WTC11 (cell line): ENCODE results near the gene RAB35.

Experiments used
- FOXJ3 ChIP-seq: sonication (generic); formaldehyde crosslinking; IDR thresholded peaks from 2 replicates; pipeline ENCODE4 v1.9.0; 2021; ENCODE audit warnings: missing genetic modification reagents, mild to moderate bottlenecking, borderline replicate concordance
- FOXK1 ChIP-seq: sonication (generic); formaldehyde crosslinking; IDR thresholded peaks from 2 replicates; pipeline ENCODE4 v1.8.0; 2022; ENCODE audit warnings: mild to moderate bottlenecking, moderate library complexity, missing genetic modification reagents
- TF ChIP-seq, protein P1 (sequence below): fragments of 200-600 bp; IDR thresholded peaks from 2 replicates; pipeline ENCODE4 v1.8.0; 2022; ENCODE audit warnings: antibody characterized with exemption
- TF ChIP-seq, protein P2 (sequence below): sonication (generic); formaldehyde crosslinking; IDR thresholded peaks from 2 replicates; pipeline ENCODE4 v1.8.1; 2023; ENCODE audit warnings: mild to moderate bottlenecking, missing genetic modification reagents
- TF ChIP-seq, protein P3 (sequence below): sonication (generic); formaldehyde crosslinking; IDR thresholded peaks from 2 replicates; pipeline ENCODE4 v1.8.0; 2023; ENCODE audit warnings: missing genetic modification reagents, mild to moderate bottlenecking, borderline replicate concordance
- TF ChIP-seq, protein P4 (sequence below): sonication (generic); formaldehyde crosslinking; conservative IDR thresholded peaks from 2 replicates; pipeline ENCODE4 v1.8.1; 2022; ENCODE audit warnings: mild to moderate bottlenecking, missing genetic modification reagents
- TF ChIP-seq, protein P5 (sequence below): sonication (generic); formaldehyde crosslinking; IDR thresholded peaks from 2 replicates; pipeline ENCODE4 v1.8.0; 2022; ENCODE audit warnings: missing genetic modification reagents

DNA sequence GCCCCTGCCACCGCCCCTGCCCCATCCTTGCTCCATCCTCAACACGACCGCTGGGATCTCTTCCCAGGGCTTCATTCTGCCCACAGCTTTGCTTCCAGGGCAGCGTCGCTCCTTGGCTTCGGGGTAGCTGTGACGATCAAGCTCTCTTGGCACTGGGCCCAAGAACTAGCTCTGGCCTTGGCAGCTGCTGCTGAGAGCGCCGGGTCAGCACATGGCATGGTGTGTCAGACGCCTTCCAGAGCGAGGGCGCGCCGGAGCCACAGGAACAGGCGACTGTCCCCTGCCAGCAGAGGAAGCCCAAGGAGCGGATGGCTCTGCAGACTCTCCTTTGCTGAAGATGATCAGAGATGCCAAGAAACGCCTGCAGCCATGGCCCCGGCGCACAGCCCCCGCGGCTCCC is 15.9 kb downstream of the RAB35 start:
- TF ChIP-seq, protein P1, sequence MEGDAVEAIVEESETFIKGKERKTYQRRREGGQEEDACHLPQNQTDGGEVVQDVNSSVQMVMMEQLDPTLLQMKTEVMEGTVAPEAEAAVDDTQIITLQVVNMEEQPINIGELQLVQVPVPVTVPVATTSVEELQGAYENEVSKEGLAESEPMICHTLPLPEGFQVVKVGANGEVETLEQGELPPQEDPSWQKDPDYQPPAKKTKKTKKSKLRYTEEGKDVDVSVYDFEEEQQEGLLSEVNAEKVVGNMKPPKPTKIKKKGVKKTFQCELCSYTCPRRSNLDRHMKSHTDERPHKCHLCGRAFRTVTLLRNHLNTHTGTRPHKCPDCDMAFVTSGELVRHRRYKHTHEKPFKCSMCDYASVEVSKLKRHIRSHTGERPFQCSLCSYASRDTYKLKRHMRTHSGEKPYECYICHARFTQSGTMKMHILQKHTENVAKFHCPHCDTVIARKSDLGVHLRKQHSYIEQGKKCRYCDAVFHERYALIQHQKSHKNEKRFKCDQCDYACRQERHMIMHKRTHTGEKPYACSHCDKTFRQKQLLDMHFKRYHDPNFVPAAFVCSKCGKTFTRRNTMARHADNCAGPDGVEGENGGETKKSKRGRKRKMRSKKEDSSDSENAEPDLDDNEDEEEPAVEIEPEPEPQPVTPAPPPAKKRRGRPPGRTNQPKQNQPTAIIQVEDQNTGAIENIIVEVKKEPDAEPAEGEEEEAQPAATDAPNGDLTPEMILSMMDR = no peak
- TF ChIP-seq, protein P2, sequence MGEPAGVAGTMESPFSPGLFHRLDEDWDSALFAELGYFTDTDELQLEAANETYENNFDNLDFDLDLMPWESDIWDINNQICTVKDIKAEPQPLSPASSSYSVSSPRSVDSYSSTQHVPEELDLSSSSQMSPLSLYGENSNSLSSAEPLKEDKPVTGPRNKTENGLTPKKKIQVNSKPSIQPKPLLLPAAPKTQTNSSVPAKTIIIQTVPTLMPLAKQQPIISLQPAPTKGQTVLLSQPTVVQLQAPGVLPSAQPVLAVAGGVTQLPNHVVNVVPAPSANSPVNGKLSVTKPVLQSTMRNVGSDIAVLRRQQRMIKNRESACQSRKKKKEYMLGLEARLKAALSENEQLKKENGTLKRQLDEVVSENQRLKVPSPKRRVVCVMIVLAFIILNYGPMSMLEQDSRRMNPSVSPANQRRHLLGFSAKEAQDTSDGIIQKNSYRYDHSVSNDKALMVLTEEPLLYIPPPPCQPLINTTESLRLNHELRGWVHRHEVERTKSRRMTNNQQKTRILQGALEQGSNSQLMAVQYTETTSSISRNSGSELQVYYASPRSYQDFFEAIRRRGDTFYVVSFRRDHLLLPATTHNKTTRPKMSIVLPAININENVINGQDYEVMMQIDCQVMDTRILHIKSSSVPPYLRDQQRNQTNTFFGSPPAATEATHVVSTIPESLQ (CRISPR knock-in tag) = no peak
- TF ChIP-seq FOXJ3 (CRISPR knock-in tag) (no peak), FOXK1 (CRISPR knock-in tag) (no peak)
- TF ChIP-seq, protein P3, sequence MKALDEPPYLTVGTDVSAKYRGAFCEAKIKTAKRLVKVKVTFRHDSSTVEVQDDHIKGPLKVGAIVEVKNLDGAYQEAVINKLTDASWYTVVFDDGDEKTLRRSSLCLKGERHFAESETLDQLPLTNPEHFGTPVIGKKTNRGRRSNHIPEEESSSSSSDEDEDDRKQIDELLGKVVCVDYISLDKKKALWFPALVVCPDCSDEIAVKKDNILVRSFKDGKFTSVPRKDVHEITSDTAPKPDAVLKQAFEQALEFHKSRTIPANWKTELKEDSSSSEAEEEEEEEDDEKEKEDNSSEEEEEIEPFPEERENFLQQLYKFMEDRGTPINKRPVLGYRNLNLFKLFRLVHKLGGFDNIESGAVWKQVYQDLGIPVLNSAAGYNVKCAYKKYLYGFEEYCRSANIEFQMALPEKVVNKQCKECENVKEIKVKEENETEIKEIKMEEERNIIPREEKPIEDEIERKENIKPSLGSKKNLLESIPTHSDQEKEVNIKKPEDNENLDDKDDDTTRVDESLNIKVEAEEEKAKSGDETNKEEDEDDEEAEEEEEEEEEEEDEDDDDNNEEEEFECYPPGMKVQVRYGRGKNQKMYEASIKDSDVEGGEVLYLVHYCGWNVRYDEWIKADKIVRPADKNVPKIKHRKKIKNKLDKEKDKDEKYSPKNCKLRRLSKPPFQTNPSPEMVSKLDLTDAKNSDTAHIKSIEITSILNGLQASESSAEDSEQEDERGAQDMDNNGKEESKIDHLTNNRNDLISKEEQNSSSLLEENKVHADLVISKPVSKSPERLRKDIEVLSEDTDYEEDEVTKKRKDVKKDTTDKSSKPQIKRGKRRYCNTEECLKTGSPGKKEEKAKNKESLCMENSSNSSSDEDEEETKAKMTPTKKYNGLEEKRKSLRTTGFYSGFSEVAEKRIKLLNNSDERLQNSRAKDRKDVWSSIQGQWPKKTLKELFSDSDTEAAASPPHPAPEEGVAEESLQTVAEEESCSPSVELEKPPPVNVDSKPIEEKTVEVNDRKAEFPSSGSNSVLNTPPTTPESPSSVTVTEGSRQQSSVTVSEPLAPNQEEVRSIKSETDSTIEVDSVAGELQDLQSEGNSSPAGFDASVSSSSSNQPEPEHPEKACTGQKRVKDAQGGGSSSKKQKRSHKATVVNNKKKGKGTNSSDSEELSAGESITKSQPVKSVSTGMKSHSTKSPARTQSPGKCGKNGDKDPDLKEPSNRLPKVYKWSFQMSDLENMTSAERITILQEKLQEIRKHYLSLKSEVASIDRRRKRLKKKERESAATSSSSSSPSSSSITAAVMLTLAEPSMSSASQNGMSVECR = no peak
- TF ChIP-seq, protein P4, sequence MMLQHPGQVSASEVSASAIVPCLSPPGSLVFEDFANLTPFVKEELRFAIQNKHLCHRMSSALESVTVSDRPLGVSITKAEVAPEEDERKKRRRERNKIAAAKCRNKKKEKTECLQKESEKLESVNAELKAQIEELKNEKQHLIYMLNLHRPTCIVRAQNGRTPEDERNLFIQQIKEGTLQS (CRISPR knock-in tag) = no peak
- TF ChIP-seq, protein P5, sequence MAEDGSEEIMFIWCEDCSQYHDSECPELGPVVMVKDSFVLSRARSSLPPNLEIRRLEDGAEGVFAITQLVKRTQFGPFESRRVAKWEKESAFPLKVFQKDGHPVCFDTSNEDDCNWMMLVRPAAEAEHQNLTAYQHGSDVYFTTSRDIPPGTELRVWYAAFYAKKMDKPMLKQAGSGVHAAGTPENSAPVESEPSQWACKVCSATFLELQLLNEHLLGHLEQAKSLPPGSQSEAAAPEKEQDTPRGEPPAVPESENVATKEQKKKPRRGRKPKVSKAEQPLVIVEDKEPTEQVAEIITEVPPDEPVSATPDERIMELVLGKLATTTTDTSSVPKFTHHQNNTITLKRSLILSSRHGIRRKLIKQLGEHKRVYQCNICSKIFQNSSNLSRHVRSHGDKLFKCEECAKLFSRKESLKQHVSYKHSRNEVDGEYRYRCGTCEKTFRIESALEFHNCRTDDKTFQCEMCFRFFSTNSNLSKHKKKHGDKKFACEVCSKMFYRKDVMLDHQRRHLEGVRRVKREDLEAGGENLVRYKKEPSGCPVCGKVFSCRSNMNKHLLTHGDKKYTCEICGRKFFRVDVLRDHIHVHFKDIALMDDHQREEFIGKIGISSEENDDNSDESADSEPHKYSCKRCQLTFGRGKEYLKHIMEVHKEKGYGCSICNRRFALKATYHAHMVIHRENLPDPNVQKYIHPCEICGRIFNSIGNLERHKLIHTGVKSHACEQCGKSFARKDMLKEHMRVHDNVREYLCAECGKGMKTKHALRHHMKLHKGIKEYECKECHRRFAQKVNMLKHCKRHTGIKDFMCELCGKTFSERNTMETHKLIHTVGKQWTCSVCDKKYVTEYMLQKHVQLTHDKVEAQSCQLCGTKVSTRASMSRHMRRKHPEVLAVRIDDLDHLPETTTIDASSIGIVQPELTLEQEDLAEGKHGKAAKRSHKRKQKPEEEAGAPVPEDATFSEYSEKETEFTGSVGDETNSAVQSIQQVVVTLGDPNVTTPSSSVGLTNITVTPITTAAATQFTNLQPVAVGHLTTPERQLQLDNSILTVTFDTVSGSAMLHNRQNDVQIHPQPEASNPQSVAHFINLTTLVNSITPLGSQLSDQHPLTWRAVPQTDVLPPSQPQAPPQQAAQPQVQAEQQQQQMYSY (CRISPR knock-in tag) = no peak
